Measurements from ENCODE around the gene KLHL21.
"Not testable (repeated sequence)": the region's sequence is repeated elsewhere in the genome, so short reads cannot be mapped to it uniquely, and the experiment has no call there.

The KLHL21 gene

GRCh38 chr1:6602669-6603237 lies at the start of gene KLHL21:
KLHL21 (minus strand) TSS chr1:6602869; CDS start chr1:6602817, 52 bp downstream.
- DNase-seq (ENCODE audit: low read depth) = peak; percentile 71

- no peak for DNase-seq (ENCODE audit: low read depth)
Measured at GRCh38 chr1:6651909-6652308, 49.2 kb upstream of the KLHL21 start.

- no peak for DNase-seq (ENCODE audit: low read depth)
Measured at GRCh38 chr1:6648556-6648955, 45.9 kb upstream of the KLHL21 start.

GRCh38 chr1:6646499-6647148 lies 44.0 kb upstream of the KLHL21 start:
- DNase-seq (ENCODE audit: low read depth) = no peak

- DNase-seq (ENCODE audit: low read depth) = no peak
Measured at GRCh38 chr1:6645018-6645417, 42.3 kb upstream of the KLHL21 start.

- DNase-seq (ENCODE audit: low read depth) = not testable (repeated sequence)
Measured at GRCh38 chr1:6640867-6641266, 38.2 kb upstream of the KLHL21 start.

GRCh38 chr1:6638226-6638625 lies 35.6 kb upstream of the KLHL21 start:
- DNase-seq (ENCODE audit: low read depth) = no peak

- no peak for DNase-seq (ENCODE audit: low read depth)
Measured at GRCh38 chr1:6637770-6638169, 35.1 kb upstream of the KLHL21 start.

- DNase-seq (ENCODE audit: low read depth) = not testable (repeated sequence)
Measured at GRCh38 chr1:6636778-6637177, 34.1 kb upstream of the KLHL21 start.

- no peak for DNase-seq (ENCODE audit: low read depth)
Measured at GRCh38 chr1:6635910-6636760, 33.5 kb upstream of the KLHL21 start.

- DNase-seq (ENCODE audit: low read depth) = no peak
Measured at GRCh38 chr1:6635161-6635909, 32.7 kb upstream of the KLHL21 start.

- peak; percentile 15 for DNase-seq (ENCODE audit: low read depth)
Measured at GRCh38 chr1:6634371-6635052, 31.8 kb upstream of the KLHL21 start.

- no peak for DNase-seq (ENCODE audit: low read depth)
Measured at GRCh38 chr1:6632588-6633514, 30.2 kb upstream of the KLHL21 start.

- no peak for DNase-seq (ENCODE audit: low read depth)
Measured at GRCh38 chr1:6631058-6631457, 28.4 kb upstream of the KLHL21 start.

GRCh38 chr1:6630027-6630426 lies 27.4 kb upstream of the KLHL21 start:
- DNase-seq (ENCODE audit: low read depth) = no peak

GRCh38 chr1:6628971-6629479 lies 26.4 kb upstream of the KLHL21 start:
- no peak for DNase-seq (ENCODE audit: low read depth)

- no peak for DNase-seq (ENCODE audit: low read depth)
Measured at GRCh38 chr1:6627841-6628545, 25.3 kb upstream of the KLHL21 start.

- DNase-seq (ENCODE audit: low read depth) = no peak
Measured at GRCh38 chr1:6627031-6627430, 24.4 kb upstream of the KLHL21 start.

- no peak for DNase-seq (ENCODE audit: low read depth)
Measured at GRCh38 chr1:6625584-6626149, 23.0 kb upstream of the KLHL21 start.

Measured in stimulated activated CD8-positive, alpha-beta memory T cell treated with anti-CD3 and anti-CD28 coated beads, Interleukin-15, amount 100 ng/mL, for 1 hour (primary cell).